Endothelial cell (in vitro differentiated cells): Measurements from ENCODE around the gene NR2C2AP. TPM values are rescaled to one million over a fixed set of nuclear protein-coding genes. Genes with fewer than 3 reads are reported as not detected.

Experiments
- DNase-seq: peaks from one replicate; pipeline ENCODE4 v3.0.0; 2021; ENCODE audit warnings: low spot score
- H3K27ac Mint-ChIP-seq: one replicate; pipeline ENCODE4 v1.8.0; 2021; ENCODE audit warnings: mixed read lengths, inconsistent platforms; ENCODE audit not compliant: unreplicated experiment
- H3K27me3 Mint-ChIP-seq: one replicate; pipeline ENCODE4 v1.8.0; 2021; ENCODE audit warnings: mild to moderate bottlenecking, moderate library complexity, mixed read lengths, inconsistent platforms; ENCODE audit not compliant: unreplicated experiment
- H3K36me3 Mint-ChIP-seq: one replicate; pipeline ENCODE4 v1.8.0; 2021; ENCODE audit warnings: mild to moderate bottlenecking, low read depth, mixed read lengths, inconsistent platforms; ENCODE audit not compliant: unreplicated experiment
- H3K4me1 Mint-ChIP-seq: one replicate; pipeline ENCODE4 v1.8.0; 2021; ENCODE audit warnings: mild to moderate bottlenecking, mixed read lengths, inconsistent platforms; ENCODE audit not compliant: unreplicated experiment
- H3K4me3 Mint-ChIP-seq: one replicate; pipeline ENCODE4 v1.8.0; 2021; ENCODE audit warnings: mild to moderate bottlenecking, mixed read lengths, inconsistent platforms; ENCODE audit not compliant: unreplicated experiment
- H3K9me3 Mint-ChIP-seq: one replicate; pipeline ENCODE4 v1.8.0; 2021; ENCODE audit warnings: mixed read lengths, inconsistent platforms; ENCODE audit not compliant: unreplicated experiment
- total RNA-seq: library from RNA; stranded (reverse); fragmentation: NEBNext Ultra II Directional; extraction: Animal tissue kit (Norgen Biotek cat#: 25700); gene quantifications from one replicate; pipeline ENCODE4 v1.2.1, GENCODE V29; 2021; ENCODE audit not compliant: unreplicated experiment
- TF ChIP-seq, protein P1 (sequence below): fragments of 200-600 bp; sonication (generic); IDR thresholded peaks from one replicate; pipeline ENCODE4 v1.5.0; 2021; ENCODE audit warnings: antibody characterized with exemption; ENCODE audit not compliant: unreplicated experiment

Gene NR2C2AP
- total RNA-seq, 1 donor from 2014 or later, result 4.3 TPM

DNA sequence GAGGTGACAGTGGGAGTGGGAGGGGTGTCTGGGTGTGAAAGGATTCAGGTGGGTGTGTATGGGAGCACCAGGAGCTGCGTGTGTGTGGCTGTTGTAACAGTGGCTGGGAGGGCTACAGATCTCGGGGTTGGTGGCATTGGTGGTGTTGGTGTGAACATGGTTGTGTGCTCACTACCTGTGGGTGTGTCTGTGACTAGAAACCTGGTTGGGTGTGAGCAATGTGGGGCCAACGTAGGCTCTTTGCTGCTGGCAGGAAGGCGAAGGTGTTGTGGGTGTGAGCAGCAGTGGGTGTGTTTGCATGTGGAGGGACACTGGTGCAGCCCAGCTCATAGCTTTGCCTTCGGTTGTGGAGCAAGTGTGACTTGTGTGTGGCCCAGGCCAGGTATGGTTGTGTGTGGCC lies 3.7 kb upstream of the NR2C2AP start:
- no peak overlapping the region for H3K27ac Mint-ChIP-seq
- peaks cover 22% of the 10 kb centered on the region for H3K27me3 Mint-ChIP-seq
- peaks cover 3% of the 10 kb centered on the region for H3K4me1 Mint-ChIP-seq
- no peaks in the 10 kb centered on the region for H3K9me3 Mint-ChIP-seq
- peaks cover 7% of the 10 kb centered on the region for H3K36me3 Mint-ChIP-seq
- no peak overlapping the region for H3K4me3 Mint-ChIP-seq
- TF ChIP-seq, protein P1, sequence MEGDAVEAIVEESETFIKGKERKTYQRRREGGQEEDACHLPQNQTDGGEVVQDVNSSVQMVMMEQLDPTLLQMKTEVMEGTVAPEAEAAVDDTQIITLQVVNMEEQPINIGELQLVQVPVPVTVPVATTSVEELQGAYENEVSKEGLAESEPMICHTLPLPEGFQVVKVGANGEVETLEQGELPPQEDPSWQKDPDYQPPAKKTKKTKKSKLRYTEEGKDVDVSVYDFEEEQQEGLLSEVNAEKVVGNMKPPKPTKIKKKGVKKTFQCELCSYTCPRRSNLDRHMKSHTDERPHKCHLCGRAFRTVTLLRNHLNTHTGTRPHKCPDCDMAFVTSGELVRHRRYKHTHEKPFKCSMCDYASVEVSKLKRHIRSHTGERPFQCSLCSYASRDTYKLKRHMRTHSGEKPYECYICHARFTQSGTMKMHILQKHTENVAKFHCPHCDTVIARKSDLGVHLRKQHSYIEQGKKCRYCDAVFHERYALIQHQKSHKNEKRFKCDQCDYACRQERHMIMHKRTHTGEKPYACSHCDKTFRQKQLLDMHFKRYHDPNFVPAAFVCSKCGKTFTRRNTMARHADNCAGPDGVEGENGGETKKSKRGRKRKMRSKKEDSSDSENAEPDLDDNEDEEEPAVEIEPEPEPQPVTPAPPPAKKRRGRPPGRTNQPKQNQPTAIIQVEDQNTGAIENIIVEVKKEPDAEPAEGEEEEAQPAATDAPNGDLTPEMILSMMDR, result no peak
- DNase-seq, result no peak

DNA sequence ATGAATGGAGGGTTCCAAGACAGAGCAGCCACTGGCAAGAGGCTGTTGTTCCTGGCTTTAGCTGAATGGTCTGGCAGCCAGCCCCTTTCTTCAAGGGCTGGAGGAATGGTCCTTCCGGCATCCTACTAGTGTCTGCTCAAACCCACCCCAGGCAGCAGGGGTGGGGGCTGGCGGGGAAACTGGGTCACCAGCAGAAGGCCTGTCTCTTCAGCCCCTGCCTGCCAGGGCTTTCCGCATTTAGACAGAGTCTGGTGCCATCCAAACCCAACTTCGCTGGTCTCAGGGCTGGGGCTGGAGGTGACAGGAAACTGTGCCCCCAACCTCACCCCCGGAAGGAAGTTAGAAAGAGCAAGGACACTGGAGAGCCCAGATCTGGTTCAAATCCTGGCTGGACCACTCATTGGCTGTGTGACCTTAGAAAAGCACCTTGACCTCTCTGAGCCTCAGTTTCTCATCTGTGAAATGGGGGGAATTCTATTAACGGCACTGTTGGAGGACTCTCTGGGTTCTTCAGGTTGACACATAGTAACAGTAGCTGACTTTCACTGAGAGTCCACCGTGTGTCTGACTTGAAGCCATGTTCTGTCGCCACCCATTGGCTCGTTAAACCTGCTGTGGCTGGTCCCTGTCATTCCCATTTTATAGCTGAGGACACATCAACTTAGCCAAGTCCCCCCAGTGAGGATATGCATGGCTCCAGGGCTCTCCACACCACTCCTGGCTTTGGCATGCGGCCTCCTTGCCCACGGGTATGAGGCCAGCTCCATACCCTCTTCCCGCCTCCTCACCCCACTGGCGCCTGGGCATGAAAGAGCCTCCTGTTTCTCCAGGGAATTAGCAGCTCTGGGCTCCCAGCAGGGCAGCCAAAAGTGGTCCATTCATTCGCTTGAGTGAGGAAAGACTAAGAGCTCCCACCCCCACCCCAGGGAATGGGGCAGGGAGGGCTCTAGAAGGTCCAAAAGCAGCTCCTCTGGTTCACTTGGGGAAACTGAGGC lies 2.5 kb upstream of the NR2C2AP start:
- DNase-seq, result no peak
- Mint-ChIP-seq H3K27ac (no peak overlapping the region), H3K36me3 (peaks cover 7% of the 10 kb centered on the region), H3K9me3 (no peaks in the 10 kb centered on the region), H3K27me3 (peaks cover 16% of the 10 kb centered on the region), H3K4me3 (no peak overlapping the region), H3K4me1 (peaks cover 3% of the 10 kb centered on the region)
- TF ChIP-seq, protein P1, result no peak

DNA sequence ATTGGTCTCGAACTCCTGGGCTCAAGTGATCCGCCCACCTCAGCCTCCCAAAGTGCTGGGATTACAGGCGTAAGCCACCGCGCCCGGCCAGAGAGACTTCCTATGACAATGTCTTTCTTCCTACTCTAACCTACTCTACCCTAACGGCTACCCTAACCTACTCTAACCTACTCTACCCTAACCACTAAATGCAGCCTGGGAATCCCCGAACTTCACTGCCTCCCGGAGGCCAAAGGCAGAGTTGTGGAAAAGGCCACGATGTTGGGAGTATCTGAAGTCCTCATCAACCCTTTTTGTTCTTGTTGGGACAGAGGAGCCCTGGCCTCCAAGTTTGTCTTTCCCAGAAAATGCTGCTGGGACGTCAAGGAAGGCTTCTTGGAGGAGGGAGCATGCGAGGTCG lies 967 bp upstream of the NR2C2AP start:
- Mint-ChIP-seq H3K9me3 (no peaks in the 10 kb centered on the region), H3K4me3 (peak overlapping the region; percentile 18), H3K36me3 (peaks cover 7% of the 10 kb centered on the region), H3K27ac (no peak overlapping the region), H3K27me3 (peaks cover 11% of the 10 kb centered on the region), H3K4me1 (peaks cover 3% of the 10 kb centered on the region)
- TF ChIP-seq, protein P1, result no peak
- no peak for DNase-seq

- H3K27me3 Mint-ChIP-seq, result peaks cover 11% of the 10 kb centered on the region
- H3K36me3 Mint-ChIP-seq, result peaks cover 16% of the 10 kb centered on the region
- peaks cover 3% of the 10 kb centered on the region for H3K4me1 Mint-ChIP-seq
- H3K27ac Mint-ChIP-seq, result no peak overlapping the region
- no peaks in the 10 kb centered on the region for H3K9me3 Mint-ChIP-seq
- TF ChIP-seq, protein P1, result no peak
- H3K4me3 Mint-ChIP-seq, result peak overlapping the region; percentile 83
- no peak for DNase-seq
Measured at GRCh38 chr19:19202707-19203011, 555 bp downstream of the NR2C2AP start.
